Breast epithelium (tissue), 3 donors: ENCODE data around the gene SPDYE4.

Experiments used
- POLR2A ChIP-seq: fragments of 450-650 bp; IDR thresholded peaks from one replicate; pipeline ENCODE4 v1.6.1; 2016; ENCODE audit warnings: antibody characterized with exemption, mild to moderate bottlenecking, moderate library complexity
- POLR2AphosphoS5 ChIP-seq, 3 donors: sonication (generic); formaldehyde crosslinking; IDR thresholded peaks; one replicate each; pipeline ENCODE4 v1.6.1; 2017; ENCODE audit warnings: antibody characterized with exemption in 3 of 3
- TF ChIP-seq, protein P1 (sequence below), 3 donors: fragments of 450-650 bp; IDR thresholded peaks; one replicate each; pipeline ENCODE4 v1.5.1; 2016 to 2017; ENCODE audit warnings: antibody characterized with exemption in 3 of 3, mild to moderate bottlenecking in 3 of 3, moderate library complexity in 3 of 3

DNA sequence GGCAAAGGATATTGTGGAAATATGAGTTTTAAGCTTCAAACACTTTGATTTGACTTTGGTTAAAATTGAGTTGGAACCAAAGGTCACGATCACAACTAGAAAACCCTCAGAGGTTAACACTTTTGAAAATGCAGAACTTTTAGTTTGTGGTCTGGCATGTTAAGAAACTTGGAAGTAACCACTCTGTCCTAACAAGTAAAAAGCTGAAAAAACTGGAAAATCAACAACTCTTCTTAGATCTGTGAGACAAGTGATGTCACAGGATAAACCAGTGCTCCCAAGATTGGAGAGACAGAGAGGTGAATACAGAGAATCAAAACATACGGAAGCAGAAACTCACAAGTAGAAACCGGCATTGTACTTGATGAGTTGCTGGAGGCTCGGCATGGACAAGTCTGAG is 23.4 kb upstream of the SPDYE4 start:
- TF ChIP-seq POLR2A (no peak), POLR2AphosphoS5 (IDR thresholded peaks at IDR 0.05) (no peak)
- TF ChIP-seq, protein P1, sequence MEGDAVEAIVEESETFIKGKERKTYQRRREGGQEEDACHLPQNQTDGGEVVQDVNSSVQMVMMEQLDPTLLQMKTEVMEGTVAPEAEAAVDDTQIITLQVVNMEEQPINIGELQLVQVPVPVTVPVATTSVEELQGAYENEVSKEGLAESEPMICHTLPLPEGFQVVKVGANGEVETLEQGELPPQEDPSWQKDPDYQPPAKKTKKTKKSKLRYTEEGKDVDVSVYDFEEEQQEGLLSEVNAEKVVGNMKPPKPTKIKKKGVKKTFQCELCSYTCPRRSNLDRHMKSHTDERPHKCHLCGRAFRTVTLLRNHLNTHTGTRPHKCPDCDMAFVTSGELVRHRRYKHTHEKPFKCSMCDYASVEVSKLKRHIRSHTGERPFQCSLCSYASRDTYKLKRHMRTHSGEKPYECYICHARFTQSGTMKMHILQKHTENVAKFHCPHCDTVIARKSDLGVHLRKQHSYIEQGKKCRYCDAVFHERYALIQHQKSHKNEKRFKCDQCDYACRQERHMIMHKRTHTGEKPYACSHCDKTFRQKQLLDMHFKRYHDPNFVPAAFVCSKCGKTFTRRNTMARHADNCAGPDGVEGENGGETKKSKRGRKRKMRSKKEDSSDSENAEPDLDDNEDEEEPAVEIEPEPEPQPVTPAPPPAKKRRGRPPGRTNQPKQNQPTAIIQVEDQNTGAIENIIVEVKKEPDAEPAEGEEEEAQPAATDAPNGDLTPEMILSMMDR (IDR thresholded peaks at IDR 0.05), result no peak
